22Rv1 (cell line): Measurements from ENCODE around the gene VTN.

Experiments used
- ZFX ChIP-seq: fragments of 450-650 bp; IDR thresholded peaks from 2 replicates; pipeline ENCODE4 v1.6.1; 2017; ENCODE audit warnings: antibody characterized with exemption, borderline replicate concordance
- TF ChIP-seq, protein P1 (sequence below): fragments of 450-650 bp; IDR thresholded peaks from 2 replicates; pipeline ENCODE4 v1.5.1; 2017; ENCODE audit warnings: mild to moderate bottlenecking

DNA sequence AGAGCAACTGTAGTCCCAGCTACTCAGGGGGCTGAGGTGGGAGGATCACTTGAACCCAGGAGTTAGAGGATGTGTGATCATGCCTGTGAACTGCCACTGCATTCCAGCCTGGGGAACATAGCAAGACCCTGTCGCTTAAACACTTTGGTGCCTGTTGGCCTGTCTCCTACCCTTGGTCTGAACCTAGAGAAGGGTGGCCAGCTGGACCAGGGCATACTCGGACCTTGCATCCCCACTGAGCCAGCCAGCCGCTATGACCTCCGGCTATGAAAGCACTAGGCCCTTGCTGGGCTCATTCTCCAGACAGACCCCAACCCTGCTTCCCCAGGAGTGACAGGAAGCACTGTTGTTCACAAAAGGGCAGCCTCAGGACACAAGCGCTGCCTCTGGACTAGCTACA is 39.4 kb downstream of the VTN start:
- TF ChIP-seq, protein P1, sequence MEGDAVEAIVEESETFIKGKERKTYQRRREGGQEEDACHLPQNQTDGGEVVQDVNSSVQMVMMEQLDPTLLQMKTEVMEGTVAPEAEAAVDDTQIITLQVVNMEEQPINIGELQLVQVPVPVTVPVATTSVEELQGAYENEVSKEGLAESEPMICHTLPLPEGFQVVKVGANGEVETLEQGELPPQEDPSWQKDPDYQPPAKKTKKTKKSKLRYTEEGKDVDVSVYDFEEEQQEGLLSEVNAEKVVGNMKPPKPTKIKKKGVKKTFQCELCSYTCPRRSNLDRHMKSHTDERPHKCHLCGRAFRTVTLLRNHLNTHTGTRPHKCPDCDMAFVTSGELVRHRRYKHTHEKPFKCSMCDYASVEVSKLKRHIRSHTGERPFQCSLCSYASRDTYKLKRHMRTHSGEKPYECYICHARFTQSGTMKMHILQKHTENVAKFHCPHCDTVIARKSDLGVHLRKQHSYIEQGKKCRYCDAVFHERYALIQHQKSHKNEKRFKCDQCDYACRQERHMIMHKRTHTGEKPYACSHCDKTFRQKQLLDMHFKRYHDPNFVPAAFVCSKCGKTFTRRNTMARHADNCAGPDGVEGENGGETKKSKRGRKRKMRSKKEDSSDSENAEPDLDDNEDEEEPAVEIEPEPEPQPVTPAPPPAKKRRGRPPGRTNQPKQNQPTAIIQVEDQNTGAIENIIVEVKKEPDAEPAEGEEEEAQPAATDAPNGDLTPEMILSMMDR, result no peak
- TF ChIP-seq ZFX, result no peak
